ENCODE results near the gene CREBZF.
A peak's percentile ranks its signal among the peaks of the same experiment; 100 is the strongest.
"Not testable (repeated sequence)": the region's sequence is repeated elsewhere in the genome, so short reads cannot be mapped to it uniquely, and the experiment has no call there.

Gene CREBZF

DNA sequence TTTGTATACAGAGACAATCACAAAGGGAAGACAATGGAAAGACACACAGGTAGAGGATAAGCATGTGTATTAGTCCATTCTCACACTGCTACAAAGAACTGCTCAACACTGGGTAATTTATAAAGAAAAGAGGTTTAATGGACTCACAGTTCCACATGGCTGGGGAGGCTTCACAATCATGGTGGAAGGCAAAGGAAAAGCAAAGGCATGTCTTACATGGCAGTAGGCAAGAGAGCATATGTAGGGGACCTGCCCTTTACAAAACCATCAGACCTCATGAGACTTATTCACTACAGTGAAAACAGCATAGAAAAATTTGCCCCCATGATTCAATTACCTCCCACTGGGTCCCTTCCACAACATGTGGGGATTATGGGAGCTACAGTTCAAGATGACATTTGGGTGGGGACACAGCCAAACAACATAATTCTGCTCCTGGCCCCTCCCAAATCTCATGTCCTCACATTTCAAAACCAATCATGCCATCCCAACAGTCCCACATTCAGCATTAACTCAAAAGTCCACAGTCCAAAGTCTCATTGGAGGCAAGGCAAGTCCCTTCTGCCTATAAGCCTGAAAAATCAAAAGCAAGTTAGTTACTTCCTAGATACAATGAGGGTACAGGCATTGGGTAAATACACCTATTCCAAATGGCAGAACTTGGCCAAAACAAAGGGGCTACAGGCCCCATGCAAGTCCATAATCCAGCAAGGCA is 6.2 kb upstream of the CREBZF start:
- DNase-seq: not testable (repeated sequence)

- DNase-seq: no peak
Observed at GRCh38 chr11:85668157-85668556, 3.2 kb upstream of the CREBZF start.

DNA sequence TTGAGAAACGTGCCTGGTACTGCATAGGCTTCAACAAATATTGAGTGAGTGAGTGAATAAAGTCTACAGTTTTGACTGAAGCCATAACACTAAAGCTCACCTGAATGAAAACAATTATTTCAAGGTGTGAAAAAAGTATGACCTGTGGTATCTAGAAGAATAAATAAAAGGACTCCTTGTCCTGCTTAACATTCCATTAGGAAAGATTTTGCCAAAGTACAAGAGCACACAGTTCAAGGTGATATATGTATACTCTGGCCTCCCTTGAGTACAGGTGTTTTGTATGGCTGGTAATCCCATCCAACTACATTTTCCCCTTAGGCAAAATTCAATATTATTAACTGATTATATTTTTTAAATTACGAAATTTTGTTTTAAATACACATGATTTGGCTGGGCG is 1.8 kb upstream of the CREBZF start:
- no peak for DNase-seq

DNA sequence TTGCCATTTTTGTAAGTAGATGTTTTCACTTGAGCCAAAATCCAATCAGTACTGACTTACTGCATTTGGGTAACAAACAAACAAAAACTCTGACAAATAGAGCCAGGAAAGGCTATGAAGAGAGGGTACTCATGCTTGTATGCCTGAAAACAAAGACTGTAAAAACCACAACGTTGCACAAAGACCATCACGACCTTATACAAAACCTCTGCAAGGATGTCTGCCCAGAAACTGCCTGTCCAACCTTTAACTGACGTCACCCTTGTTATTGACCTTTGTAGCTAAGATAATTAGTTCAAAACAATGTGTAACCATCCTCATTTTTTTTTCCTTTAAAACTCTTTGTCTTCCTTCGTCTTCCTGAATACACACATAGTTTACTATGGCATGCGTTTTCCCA is 804 bp upstream of the CREBZF start:
- no peak for DNase-seq

DNA sequence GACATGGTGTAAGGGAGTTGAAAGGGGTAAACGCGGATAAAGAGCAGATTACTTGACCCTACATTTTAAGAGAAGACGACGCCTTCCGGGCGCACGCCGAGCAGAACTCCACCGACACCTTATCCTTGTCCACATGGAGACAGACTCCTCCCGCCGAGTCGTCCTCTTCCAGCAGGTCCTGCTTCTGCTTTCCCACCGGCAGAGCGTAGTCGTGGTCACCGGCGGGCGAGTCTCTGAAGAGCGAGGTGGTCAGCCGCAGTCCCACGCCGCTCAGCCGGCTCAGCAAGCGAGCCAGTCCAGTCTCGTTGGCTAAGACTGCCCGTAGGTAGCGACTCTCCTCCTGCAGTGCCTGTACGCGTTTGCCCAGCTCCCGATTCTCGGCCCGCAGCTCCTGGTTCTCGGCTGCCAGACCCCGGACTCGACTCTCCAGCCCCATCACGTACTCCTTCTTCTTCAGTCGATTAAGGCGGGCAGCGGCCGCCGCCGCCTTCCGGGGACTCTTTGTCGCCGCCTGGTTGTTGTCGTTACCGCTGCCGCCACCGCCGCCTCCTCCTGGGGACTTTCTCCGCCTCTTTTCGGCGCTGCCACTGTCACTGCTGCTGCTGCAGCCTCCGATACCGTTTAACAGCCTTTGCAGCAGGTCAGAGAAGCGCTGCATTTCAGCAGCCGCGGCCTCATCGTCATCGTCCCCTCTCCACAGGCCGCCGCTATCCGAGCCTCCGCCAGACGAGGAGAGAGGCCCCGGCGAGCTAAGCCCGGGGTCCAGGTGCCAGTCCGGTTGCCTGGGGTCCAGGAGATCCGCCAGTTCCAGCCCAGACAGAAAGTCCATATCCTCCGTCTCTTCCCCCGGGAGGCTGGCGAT is 945 bp downstream of the CREBZF start:
- peak; percentile 72 for DNase-seq

- DNase-seq: no peak
Observed at GRCh38 chr11:85663080-85663752, 1.7 kb downstream of the CREBZF start.

GRCh38 chr11:85661972-85662664 is 2.8 kb downstream of the CREBZF start:
- no peak for DNase-seq

DNA sequence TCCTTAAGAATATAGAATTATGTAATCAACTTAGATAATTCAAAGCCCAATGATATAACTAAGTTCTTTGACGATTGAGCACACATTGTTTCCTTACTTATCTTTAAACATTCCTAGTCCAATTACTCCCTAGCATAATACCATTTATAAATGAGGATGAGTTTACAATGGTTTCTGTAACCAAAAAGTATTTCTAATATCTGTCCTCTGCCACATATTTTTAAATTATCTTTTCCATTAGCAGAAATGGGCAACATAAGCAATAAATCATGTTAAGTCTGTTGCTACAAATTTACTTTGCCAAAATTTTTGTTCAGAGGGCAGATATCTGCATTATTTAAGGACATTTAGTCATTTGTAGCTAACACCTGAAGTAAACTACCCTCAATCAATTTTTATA is 6.7 kb downstream of the CREBZF start:
- no peak for DNase-seq

- no peak for DNase-seq
Observed at GRCh38 chr11:85656777-85657176, 8.2 kb downstream of the CREBZF start.

- not testable (repeated sequence) for DNase-seq
Observed at GRCh38 chr11:85654343-85654742, 10.6 kb downstream of the CREBZF start.

DNA sequence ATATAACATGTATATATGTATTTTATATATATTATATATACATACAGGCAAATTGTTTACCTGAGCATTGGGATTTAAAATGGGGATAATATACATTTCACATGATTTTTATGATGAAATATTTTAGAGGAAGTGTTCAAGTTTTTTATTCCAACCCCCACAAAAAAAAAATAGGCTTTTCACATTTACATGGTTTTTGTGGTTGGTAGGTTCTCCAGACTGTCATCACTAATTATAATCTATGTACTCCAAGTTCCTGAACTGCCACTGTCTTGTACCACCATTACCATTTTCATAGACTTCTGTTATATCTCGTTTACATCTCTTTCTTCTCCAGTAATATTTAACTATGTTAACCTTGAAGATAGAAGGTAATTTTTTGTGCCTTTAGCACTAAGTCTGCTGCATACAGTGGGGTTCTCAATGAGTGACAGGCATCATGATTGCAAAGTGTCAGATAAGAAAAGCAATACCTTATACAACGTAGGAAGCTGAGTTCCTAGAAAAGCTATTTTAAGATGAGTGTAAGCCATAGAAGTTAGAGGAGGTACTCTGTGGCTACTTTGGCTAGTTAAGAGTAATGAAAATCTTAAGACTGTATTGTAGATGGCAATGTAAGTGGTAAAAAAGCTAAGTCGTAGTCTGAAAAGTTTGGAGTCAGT is 12.0 kb downstream of the CREBZF start:
- no peak for DNase-seq

GRCh38 chr11:85651118-85651517 is 13.8 kb downstream of the CREBZF start:
- no peak for DNase-seq

- peak; percentile 81 for DNase-seq
Observed at GRCh38 chr11:85647604-85648299, 17.2 kb downstream of the CREBZF start, which contains the start of gene TMEM126A. TSS of gene TMEM126A (plus strand) at chr11:85647967. CDS start at chr11:85650256, 2,289 bp downstream.

- DNase-seq: no peak
Observed at GRCh38 chr11:85647078-85647477, 17.9 kb downstream of the CREBZF start.

DNA sequence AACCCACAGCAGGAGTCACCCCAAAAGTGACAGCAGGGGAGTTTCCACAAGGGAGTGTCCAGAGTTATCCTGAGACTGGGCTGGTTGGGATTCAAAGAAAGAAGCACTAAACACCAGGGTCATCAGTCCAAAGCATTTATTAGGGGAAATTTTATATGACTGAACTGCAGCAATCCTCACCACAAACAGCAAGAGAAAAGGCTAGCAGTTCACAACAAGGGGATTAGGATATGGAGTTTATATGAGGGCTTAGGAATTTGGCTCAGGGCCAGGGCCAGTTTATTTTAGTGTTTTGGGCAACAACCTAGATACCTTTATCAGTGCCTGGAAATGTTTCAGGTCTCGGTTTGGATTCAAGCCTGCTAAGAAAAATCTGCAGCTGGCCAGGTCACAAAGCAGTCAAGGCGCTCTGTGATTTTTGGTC is 21.7 kb downstream of the CREBZF start:
- no peak for DNase-seq

GRCh38 chr11:85634747-85635146 is 30.2 kb downstream of the CREBZF start:
- DNase-seq: no peak

GRCh38 chr11:85628771-85629341 is 36.1 kb downstream of the CREBZF start:
- DNase-seq: no peak

GRCh38 chr11:85627998-85628770 is 36.7 kb downstream of the CREBZF start, which contains the start of gene TMEM126B:
TSS of gene TMEM126B (plus strand) at chr11:85628593. CDS start at chr11:85628608, 15 bp downstream.
- DNase-seq: peak; percentile 97

DNA sequence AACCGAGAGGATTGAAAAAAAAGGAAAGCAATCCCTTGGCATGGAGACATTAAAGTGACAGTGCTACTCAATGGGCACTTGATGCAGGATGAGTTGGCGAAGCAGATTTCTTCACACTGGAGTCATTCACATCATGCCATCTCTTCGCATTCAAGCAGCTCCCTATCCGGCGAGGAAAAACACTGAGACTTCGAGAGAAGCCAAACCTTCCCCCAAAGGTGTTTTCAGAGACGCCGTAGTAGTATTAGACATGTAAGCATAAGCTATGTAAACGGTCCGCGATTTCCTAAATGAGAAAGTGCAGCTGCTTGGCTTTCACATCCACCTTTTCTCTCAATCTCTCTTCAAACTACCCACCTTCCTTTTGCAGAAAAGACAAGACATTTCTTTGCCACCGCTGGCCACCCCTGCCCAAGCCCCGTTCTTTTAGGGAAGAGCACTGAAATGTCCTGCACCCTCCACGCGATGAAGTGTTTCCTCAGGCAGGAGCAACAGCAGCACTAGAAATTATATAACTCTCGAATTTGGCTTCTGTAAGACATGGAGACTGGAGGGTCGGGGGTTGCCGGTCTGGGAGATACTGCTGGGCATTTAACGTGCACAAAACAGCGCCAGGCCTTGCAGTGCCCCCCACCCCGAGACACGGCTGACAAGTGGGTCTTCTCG is 37.5 kb downstream of the CREBZF start, which contains the start of gene DLG2:
DLG2 (minus strand) TSS at position 13 of the 666 bp plus-strand sequence.
- peak; percentile 36 for DNase-seq

Measured in fibroblast of skin of scalp (primary cell).